ENCODE measurements around the gene COL19A1. TPM values are rescaled to one million over a fixed set of nuclear protein-coding genes. Genes with fewer than 3 reads are reported as not detected.

COL19A1 gene
- total RNA-seq, 1 experiment from 2014 or later: not detected

DNA sequence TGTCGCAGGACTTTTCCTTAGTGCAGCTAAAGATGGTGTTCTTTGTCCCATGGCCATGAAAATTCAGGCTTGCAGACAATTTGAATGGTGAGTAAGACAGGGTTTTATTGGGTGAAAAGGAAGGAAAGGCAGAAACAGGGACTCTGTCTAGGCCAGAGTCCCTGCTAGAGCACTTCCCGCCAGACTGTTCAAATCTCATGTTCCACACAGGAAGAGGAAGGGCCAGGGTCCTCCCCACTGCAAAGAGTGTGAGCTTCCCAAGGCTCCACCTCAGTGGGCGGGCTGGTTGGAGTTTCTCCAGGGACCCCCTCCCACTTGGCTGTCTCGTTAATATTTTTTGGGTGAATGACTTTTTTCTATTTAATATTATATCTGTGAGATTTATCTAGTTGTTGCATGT, 29.0 kb downstream of the COL19A1 start:
- Histone ChIP-seq H3K9me3 (ENCODE audit: control insufficient read depth, insufficient read depth, low read depth, low read length) (peaks cover 3% of the 10 kb centered on the region; the same call in 1 of the 2 replicates), H3K4me3 (ENCODE audit: low read depth in 2 of 2, low read length in 2 of 2) (no peak overlapping the region), H3K4me1 (ENCODE audit: control insufficient read depth, insufficient read depth, low read length) (no peaks in the 10 kb centered on the region), H3K27me3 (ENCODE audit: control insufficient read depth, insufficient read depth, low read length) (no peaks in the 10 kb centered on the region), H3K36me3 (ENCODE audit: control insufficient read depth, insufficient read depth, low read length) (no peaks in the 10 kb centered on the region), H3K27ac (ENCODE audit: low read length) (no peak overlapping the region)
- in situ Hi-C loops (cut with HindIII; ENCODE audit: low pct_unique_long_range_greater_than_20kb, low sequenced_read_pairs): no loop called here
- DNase-seq (ENCODE audit: low read depth, low spot score) (no peak), ATAC-seq (no peak)
- intact Hi-C loops (cut with micrococcal nuclease; ENCODE audit: unreplicated experiment): no loop called here
- CTCF ChIA-PET: no interaction called here
- no TSS peak for BruUV-seq (replicated peaks)
- no peak for TF ChIP-seq SIN3A (IDR thresholded peaks at IDR 0.05; ENCODE audit: borderline replicate concordance, insufficient read depth, low read depth, low read length)
- no peak for TF ChIP-seq TCF7L2 (IDR thresholded peaks at IDR 0.05; ENCODE audit: low read depth, low read length)
- TF ChIP-seq POLR2AphosphoS5 (IDR thresholded peaks at IDR 0.05; ENCODE audit: low read depth, low read length): no peak
- TF ChIP-seq, protein P1, sequence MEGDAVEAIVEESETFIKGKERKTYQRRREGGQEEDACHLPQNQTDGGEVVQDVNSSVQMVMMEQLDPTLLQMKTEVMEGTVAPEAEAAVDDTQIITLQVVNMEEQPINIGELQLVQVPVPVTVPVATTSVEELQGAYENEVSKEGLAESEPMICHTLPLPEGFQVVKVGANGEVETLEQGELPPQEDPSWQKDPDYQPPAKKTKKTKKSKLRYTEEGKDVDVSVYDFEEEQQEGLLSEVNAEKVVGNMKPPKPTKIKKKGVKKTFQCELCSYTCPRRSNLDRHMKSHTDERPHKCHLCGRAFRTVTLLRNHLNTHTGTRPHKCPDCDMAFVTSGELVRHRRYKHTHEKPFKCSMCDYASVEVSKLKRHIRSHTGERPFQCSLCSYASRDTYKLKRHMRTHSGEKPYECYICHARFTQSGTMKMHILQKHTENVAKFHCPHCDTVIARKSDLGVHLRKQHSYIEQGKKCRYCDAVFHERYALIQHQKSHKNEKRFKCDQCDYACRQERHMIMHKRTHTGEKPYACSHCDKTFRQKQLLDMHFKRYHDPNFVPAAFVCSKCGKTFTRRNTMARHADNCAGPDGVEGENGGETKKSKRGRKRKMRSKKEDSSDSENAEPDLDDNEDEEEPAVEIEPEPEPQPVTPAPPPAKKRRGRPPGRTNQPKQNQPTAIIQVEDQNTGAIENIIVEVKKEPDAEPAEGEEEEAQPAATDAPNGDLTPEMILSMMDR (IDR thresholded peaks at IDR 0.05): no peak
- POLR2A ChIA-PET: no interaction called here

DNA sequence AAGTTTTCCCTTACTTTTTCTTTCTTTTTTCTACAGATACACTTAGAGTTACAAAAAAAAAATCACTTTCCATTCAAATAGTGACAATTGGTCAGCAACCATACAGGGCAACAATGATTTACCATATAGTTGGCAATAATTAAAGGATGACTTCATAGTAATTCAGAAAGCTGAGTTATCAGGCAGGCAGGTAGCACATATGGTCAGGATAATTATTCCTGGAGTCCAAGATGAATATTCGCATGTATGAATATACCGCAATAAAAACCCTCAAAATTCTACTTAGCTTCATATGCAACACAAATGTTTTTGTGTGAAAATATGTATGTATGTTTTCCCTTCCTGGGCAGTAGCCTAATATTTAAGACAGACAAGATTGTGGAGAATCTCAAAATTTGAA, 34.5 kb downstream of the COL19A1 start:
- Histone ChIP-seq H3K27me3 (ENCODE audit: control insufficient read depth, insufficient read depth, low read length) (no peaks in the 10 kb centered on the region), H3K36me3 (ENCODE audit: control insufficient read depth, insufficient read depth, low read length) (no peaks in the 10 kb centered on the region), H3K27ac (ENCODE audit: low read length) (no peak overlapping the region), H3K4me1 (ENCODE audit: control insufficient read depth, insufficient read depth, low read length) (no peaks in the 10 kb centered on the region), H3K9me3 (ENCODE audit: control insufficient read depth, insufficient read depth, low read depth, low read length) (peaks cover 3% of the 10 kb centered on the region; the same call in 1 of the 2 replicates), H3K4me3 (ENCODE audit: low read depth in 2 of 2, low read length in 2 of 2) (no peak overlapping the region)
- DNase-seq (ENCODE audit: low read depth, low spot score) (no peak), ATAC-seq (no peak)
- intact Hi-C loops (cut with micrococcal nuclease; ENCODE audit: unreplicated experiment) (no loop called here), in situ Hi-C loops (cut with HindIII; ENCODE audit: low pct_unique_long_range_greater_than_20kb, low sequenced_read_pairs) (no loop called here)
- TF ChIP-seq TCF7L2 (IDR thresholded peaks at IDR 0.05; ENCODE audit: low read depth, low read length) (no peak), SIN3A (IDR thresholded peaks at IDR 0.05; ENCODE audit: borderline replicate concordance, insufficient read depth, low read depth, low read length) (no peak)
- TF ChIP-seq, protein P1 (IDR thresholded peaks at IDR 0.05): no peak
- TF ChIP-seq, protein P2, sequence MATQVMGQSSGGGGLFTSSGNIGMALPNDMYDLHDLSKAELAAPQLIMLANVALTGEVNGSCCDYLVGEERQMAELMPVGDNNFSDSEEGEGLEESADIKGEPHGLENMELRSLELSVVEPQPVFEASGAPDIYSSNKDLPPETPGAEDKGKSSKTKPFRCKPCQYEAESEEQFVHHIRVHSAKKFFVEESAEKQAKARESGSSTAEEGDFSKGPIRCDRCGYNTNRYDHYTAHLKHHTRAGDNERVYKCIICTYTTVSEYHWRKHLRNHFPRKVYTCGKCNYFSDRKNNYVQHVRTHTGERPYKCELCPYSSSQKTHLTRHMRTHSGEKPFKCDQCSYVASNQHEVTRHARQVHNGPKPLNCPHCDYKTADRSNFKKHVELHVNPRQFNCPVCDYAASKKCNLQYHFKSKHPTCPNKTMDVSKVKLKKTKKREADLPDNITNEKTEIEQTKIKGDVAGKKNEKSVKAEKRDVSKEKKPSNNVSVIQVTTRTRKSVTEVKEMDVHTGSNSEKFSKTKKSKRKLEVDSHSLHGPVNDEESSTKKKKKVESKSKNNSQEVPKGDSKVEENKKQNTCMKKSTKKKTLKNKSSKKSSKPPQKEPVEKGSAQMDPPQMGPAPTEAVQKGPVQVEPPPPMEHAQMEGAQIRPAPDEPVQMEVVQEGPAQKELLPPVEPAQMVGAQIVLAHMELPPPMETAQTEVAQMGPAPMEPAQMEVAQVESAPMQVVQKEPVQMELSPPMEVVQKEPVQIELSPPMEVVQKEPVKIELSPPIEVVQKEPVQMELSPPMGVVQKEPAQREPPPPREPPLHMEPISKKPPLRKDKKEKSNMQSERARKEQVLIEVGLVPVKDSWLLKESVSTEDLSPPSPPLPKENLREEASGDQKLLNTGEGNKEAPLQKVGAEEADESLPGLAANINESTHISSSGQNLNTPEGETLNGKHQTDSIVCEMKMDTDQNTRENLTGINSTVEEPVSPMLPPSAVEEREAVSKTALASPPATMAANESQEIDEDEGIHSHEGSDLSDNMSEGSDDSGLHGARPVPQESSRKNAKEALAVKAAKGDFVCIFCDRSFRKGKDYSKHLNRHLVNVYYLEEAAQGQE (IDR thresholded peaks at IDR 0.05; ENCODE audit: insufficient read depth in 1 of 2, low read depth in 2 of 2, low read length in 1 of 2): no peak
- BruUV-seq (replicated peaks): no TSS peak
- ChIA-PET CTCF (no interaction called here), POLR2A (no interaction called here)
